GM18511 (cell line): ENCODE results near the gene ZBTB22.
"Not testable (repeated sequence)": the region's sequence is repeated elsewhere in the genome, so short reads cannot be mapped to it uniquely, and the experiment has no call there.

Experiments used
- ATAC-seq: cut with Tn5 transposase; IDR thresholded peaks from one replicate; pipeline ENCODE4 v1.9.1; 2021; ENCODE audit warnings: mild to moderate bottlenecking, moderate library complexity; ENCODE audit not compliant: unreplicated experiment

The ZBTB22 gene

DNA sequence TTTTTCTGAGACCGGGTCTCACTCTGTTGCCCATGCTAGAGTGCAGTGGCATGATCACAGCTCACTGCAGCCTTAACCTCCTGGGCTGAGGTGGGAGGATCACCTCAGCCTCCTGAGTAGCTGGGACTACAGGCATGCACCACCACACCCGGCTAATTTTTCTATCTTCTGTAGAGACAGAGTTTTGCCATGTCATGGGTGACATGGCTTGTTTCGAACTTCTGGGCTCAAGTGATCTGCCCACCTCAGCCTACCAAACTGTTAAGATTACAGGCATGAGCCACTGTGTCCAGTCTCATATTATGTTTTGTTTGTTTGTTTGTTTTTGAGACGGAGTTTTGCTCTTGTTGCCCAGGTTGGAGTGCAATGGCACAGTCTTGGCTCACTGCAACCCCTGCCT, 32.3 kb downstream of the ZBTB22 start:
- ATAC-seq = not testable (repeated sequence)

DNA sequence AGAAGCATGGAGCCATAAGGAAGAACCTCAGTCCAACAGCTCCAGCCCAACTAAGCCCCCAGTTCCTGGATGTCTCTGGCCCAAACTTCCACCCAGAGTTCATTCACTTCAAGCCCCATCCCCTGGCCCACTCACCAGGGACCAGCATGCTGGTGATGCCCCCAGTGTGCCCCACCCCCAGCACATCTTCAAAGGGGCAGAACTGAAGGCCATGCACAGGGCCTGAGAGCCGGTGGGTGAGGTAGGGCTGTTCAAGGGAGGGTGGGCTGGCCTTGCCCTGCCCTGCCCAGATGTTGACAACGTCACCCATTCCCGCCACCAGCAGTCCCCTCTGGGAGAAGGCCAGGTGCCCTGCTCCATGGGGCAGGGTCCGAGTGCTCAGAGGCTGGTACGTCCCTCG, 37.0 kb downstream of the ZBTB22 start:
- no peak for ATAC-seq

DNA sequence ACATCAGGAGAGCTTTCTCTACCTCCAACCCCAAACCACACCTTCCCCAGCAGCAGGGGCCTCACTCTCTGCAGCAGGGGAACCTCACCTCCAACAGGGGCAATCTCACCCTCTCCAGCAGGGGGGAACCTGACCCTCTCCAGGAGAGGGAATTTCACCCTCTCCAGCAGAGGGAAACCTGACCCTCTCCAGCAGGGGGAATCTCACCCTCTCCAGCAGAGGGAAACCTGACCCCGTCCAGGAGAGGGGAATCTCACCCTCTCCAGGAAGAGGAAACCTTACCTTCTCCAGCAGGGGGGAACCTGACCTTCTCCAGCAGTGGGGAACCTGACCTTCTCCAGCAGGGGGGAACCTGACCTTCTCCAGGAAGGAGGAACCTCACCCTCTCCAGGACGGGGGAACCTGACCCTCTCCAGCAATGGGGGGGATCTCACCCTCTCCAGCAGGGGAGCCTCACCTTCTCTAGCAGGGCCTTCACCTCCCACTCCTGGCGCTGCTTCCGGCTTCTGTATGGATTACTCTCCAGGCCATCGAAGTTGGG, 37.5 kb downstream of the ZBTB22 start:
- no peak for ATAC-seq

DNA sequence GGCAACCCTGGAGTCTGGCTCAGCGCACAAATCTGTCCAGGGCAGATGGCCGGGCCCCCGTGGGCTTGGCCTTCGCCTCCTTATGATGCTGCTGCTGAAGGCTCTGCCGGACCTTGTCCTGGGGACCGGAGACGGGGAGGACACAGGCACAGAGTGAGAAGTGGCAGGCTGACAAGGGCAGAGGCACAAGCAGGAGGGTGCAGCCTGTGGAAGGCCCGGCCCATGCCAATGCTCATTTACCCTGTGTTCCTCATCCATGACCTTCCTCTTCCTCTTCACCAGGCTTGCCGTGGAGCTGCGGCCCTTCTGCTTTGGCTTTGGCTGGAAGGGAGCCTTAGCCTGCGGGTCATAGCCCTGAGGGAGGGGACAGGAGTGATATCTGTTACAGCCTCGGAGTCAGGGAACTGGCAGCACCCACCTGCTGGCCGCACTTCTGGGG, 38.3 kb downstream of the ZBTB22 start:
- ATAC-seq = no peak

DNA sequence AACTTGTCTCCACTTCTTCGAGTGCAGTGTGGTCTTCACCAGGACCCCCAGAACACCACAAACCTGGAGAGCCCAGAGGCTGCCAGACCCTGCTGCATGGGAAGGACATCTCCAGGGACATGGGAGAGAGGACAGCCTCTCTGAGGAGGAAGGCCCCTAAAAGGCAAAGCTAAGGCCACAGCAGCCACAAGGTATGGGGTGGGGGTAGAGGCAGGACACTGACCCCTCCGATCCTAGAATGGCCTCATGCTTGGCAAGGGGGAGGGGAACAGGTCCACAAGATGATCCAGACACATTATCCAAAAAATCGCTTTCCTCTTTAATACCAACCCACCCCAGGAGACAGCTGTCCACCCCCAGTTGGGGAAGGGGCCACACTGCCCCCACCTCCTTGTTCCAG, 38.7 kb downstream of the ZBTB22 start:
- ATAC-seq = no peak

DNA sequence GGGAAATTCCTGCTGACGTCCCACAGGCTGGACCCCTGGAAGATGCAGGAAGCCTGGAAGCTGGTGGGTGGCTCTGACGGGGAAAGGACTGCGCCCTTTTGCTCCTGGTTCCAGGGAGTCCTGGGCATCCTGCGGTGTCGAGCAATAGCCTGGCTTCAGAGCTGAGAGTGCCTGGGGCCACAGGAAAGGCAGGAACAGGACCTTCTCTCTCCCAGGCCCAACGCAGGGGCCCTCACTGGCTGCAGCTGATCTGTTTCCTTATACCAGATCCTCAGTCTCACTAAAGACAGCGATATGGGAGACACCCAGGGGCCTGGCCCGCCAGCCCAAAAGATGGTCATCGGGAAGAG, 39.2 kb downstream of the ZBTB22 start:
- ATAC-seq = no peak

DNA sequence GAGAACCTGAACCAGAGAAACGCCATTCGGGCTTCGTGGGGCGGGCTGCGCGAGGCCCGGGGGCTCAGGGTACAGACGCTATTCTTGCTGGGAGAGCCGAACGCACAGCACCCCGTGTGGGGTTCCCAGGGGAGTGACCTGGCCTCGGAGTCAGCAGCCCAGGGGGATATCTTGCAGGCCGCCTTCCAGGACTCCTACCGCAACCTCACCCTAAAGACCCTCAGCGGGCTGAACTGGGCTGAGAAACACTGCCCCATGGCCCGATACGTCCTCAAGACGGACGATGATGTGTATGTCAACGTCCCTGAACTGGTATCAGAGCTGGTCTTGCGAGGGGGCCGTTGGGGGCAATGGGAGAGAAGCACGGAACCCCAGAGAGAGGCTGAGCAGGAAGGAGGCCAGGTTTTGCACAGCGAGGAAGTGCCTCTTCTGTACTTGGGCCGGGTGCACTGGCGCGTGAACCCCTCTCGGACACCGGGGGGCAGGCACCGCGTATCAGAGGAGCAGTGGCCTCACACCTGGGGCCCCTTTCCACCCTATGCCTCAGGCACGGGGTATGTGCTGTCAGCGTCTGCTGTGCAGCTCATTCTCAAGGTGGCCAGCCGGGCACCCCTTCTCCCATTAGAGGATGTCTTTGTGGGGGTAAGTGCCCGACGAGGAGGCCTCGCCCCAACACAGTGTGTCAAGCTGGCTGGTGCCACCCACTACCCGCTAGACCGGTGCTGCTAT, 39.7 kb downstream of the ZBTB22 start:
- peak; percentile 23 for ATAC-seq

DNA sequence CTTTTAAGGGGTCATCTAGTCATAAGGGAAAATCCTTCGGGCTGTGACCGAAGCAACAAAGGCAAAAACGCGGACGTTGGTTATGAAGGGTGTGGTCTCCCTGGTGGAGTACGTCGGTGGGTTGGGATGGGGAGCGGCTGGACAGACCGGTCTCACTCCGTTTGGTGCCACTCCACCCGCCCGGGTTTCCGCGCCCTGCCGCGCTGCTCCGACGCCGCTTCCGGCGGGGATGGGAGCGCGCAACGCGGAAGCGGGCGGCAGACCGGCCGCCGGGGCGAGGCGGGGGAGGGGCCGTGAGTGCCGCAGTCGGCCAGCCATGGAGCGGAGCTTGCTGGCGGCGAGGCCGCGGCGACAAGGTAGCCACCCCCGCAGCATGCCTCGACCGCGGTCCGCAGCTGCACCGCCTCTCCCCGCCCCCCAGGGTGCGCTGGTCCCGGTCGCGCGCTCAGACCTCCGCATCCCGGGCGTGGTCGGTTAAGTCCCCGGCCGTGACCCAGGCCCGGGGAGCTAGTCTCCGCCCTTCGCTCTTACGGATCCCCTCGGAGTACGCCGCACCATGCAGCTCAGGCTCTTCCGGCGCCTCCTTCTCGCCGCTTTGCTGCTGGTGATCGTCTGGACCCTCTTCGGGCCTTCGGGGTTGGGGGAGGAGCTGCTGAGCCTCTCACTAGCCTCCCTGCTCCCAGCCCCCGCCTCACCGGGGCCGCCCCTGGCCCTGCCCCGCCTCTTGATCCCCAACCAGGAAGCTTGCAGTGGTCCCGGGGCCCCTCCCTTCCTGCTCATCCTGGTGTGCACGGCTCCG, 40.5 kb downstream of the ZBTB22 start, which contains the start of gene B3GALT4:
TSS of gene B3GALT4 (plus strand) at position 260 of the 799 bp plus-strand sequence. CDS start at position 557, 297 bp downstream.
- peak; percentile 69 for ATAC-seq

DNA sequence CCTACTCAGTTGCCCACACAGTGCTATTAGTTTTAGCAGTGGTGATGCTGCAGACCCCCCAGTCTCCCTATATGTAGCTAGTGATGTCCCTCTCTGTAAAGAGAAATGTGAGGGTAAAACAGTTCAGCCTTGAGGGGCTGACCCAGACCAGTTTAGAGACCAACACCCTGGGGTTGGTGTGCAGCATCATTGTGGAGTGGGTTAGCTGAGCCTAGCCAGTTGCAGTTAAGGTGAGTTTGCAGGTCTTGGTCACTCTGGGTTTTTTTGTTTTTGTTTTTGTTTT, 41.0 kb downstream of the ZBTB22 start:
- no peak for ATAC-seq

DNA sequence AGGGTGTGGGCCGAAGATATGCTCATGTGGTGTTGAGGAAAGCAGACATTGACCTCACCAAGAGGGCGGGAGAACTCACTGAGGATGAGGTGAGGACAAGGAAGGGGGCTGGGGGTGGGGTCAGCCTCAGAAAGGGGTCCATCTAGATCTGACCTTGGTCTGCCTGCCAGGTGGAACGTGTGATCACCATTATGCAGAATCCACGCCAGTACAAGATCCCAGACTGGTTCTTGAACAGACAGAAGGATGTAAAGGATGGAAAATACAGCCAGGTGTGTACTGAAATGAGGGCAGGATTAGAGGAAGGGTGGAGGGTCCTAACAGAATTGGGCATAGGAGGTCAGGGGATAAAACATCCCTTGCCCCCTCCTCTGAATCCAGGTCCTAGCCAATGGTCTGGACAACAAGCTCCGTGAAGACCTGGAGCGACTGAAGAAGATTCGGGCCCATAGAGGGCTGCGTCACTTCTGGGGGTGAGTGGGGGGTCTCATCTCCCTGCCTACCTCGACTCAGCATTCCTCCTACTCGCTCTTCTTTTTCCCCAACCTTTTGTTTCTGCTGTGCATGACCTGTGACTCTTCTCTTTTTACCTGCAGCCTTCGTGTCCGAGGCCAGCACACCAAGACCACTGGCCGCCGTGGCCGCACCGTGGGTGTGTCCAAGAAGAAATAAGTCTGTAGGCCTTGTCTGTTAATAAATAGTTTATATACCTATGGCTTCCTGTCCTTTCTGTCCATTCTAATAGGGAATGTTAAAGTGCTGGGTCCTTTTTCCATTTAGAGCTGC, 41.6 kb downstream of the ZBTB22 start:
- not testable (repeated sequence) for ATAC-seq

DNA sequence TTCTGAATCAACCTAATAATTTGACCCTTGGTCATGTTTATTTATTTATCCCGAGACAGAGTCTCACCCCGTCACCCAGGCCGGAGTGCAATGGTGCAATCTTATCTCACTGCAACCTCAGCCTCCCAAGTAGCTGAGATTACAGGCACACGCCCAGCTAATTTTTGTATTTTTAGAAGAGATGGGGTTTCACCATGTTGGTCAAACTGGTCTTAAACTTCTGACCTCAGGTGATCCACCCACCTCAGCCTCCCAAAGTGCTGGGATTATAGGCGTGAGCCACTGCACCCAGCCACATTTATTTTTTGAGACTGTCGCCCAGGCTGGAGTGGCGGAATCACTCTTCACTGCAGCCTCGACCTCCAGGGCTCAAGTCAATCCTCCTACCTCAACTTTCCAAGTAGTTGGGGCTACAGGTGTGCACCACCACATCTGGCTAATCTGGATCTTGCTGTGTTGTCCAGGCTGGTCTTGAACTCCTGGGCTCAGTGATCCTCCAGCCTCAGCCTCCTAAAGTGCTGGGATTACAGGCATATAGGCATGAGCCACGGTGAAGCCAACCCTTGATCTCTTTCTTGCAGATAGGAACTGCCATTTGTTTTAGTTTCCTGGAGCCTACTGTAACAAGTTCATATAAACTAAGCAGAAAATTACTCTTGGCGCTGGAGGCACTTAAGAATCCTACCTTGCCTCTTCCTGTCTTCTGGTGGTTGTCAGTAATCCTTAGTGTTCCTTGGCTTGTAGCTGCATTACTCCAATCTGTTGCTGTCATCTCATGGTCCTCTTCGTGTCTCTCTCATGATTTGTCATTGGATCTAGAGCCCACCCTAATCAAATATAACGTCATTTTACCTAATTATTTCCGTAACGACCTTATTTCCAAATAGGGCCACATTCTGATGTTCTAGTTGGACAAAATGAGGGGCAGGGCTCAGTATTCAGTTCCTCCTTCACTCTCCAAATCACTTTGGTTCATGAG, 43.3 kb downstream of the ZBTB22 start:
- ATAC-seq = no peak

DNA sequence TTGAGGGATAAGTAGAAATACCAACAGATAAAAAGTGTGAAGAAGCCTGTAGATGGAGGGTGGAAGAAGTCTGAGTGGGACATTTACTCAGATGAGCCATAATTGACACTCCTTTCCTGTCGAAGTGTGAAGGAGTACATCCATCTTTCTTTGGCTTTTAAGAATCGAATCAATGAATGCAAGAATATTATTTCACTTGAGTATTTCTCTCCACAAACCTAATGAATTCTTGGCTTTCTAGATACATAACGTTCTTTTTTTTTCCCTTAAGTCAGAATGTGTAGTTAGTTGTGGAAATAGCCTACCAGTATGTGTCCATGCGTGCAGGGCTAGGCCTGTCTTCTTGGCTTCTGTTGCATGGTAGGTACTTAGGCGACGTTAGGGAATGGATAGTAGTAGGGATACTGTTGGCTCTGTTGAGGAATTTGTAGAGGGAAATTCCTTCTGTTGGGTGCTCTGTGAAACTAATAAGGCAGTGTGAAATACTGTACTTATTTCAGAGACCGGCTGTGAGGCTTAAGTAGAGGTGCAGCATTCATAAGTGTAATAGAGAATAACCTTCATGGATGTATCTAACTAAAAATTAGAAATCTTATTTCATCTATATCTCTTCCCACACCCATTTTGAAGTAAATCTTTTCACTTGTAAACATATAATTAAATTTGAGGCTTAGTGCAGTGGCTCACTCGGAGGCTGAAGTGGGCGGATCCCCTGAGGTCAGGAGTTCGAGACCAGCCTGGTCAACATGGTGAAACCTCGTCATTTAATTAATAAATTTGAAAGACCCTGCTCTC, 44.2 kb downstream of the ZBTB22 start:
- no peak for ATAC-seq

DNA sequence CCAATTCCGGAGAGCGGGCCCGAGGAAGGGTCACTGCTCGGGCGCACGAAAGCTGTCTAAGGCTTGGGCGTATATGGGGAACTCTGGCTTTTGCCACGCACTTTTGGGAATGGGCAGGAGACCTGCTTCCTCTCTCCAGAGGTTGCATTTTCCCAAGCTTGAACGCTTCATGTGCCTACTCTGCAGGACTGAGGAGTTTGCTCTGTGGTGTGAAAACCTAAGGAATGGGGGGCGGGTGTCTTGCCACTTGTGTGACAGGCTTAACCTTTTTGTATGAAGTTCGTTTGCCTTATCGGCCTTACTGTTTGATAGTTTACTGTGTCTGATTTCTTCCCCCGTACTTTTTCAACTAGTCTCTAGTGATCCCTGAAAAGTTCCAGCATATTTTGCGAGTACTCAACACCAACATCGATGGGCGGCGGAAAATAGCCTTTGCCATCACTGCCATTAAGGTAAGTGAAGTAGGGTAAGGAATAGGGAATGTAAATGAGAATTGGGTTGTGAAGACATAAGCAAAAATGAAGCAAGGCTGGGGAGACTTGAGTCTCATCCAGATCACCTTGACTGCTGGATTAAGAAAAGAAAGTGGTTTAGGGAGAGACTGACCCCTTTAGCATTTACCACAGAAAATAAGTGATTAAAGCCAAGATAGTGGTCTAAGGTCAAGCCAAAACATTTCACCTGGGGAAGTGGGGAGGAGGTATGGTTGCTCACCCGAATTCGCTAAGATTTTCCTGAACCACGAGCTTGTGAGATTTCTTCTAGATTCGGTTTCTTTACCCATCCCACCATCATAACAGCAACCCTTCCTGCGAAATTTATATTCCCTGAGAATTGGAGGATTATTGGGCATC, 45.0 kb downstream of the ZBTB22 start:
- ATAC-seq = peak; percentile 19

DNA sequence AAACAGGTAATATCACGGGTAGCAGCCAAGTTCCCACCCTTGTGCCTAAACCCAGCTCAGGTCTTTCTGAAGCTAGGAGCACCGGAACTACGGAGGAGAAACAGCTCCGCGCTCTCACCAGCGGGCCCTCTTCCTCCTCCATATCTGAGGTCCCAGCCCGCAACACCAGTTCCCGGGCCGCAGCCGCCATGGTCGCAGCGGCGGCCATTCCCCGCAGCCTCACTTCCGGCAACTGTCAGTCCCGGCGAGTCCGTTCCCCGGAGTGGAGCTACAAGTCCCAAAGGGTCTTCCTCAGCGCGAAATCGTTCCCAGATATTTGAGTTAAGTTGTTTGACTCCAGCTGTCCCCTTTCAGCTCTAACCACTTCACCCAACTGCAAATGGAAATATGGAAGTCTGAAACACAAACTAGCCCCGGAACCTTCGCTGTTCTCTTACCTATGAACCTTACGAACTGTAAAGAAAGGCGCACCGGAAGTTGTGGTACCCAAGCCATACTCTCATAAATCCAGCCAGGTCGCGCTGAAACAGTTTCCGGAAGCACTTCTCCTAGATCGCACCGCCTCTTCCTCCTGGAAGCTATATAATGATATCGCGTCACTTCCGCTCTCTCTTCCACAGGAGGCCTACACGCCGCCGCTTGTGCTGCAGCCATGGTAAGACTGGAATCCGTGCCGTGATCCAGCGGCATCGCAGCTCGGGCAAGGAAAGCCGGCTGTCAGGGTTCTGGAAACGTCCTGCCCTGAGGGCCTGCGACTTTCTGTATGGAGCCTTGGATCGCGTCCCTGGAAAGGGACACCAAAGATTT, 45.9 kb downstream of the ZBTB22 start, which contains the start of the genes RPS18 and VPS52:
TSS of gene RPS18 (plus strand) at position 608 of the 807 bp plus-strand sequence. CDS start at position 653, 45 bp downstream.
TSS of gene VPS52 (minus strand) at position 409 of the 807 bp plus-strand sequence. CDS start at position 208, 201 bp downstream.
- ATAC-seq = peak; percentile 86

DNA sequence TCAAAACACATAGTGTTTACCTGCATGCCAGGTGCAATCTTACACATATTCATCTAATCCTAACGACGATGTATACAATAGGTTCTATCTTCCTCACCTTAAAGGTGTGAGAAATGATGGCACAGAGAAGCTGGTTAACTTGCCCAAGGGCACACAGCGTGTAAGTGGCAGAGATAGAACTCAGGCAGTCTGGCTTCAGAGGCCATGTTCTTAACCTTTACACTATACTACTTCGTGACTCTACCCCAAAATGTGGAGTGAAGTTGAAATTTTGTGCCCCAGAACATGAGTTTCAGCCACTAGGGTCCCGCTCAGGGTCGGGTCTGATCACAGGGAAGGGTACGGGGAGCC, 46.5 kb downstream of the ZBTB22 start:
- peak; percentile 6 for ATAC-seq
